HCT116 (cell line): ENCODE measurements around the gene ERBB4.

Source experiments
- REST ChIP-seq: IDR thresholded peaks from 2 replicates; pipeline ENCODE4 v1.6.1; 2012; ENCODE audit warnings: low read depth
- TCF7L2 ChIP-seq: IDR thresholded peaks from 2 replicates; pipeline ENCODE4 v1.7.0; 2011; ENCODE audit warnings: borderline replicate concordance, inconsistent platforms; ENCODE audit not compliant: insufficient read depth, insufficient read length; ENCODE audit errors: extremely low read depth

GRCh38 chr2:211440107-211440506, 1098.5 kb downstream of the ERBB4 start:
- TF ChIP-seq REST (no peak), TCF7L2 (no peak)
